Endometrium (tissue), 2 donors: ENCODE data around the gene TGOLN2.
"Not testable (repeated sequence)": the region's sequence is repeated elsewhere in the genome, so short reads cannot be mapped to it uniquely, and the experiment has no call there.

Experiments
- FAIRE-seq: peaks from 2 replicates; lab custom pipeline; 2012; peaks lifted over from hg19 to GRCh38; lab: Jason Lieb, UNC
- donor health status: control.
- donor health status: control.

The TGOLN2 gene

DNA sequence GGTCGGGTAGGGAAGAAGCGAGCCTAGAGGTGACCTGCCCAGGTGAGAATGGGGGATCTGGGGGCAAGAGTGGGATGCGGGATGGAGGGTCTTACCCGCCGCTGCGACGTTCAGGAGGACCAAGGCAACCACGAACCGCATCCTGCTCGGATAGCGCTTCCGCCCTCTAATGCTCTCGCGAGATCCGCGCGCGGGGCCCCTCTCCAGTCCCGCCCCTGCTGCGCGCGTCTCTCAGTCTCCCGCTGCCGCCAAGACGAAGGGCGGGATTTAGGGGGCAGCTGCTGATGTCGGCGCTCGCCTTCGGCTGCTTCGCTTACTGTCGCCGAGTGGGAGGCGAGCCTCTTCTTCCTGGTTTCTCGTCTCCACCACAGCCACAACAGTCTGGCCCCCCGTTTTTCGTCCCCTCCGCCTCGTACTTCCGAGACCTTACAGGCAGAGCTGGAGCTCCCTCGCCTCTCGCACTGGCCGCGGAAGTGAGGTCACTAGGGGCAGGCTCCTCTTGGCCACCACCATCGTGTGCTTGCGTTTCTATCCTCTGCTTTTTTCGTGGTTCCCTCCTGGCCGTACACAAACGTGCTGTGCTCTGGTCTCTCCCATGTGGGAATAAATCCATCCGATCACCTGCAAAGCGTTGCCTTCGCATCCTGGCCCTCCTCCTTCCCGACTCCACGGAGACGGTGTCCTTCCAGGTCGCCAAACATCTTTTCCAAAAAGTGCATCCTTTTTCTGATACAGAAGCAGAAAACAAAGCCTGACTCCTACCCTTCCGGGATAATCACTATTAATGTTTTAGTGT lies at the start of gene TGOLN2:
Gene TGOLN2, minus strand, starts transcription at position 168 of the 796 bp plus-strand sequence. Its CDS starts 27 bp downstream, at position 141.
- no peak for FAIRE-seq

DNA sequence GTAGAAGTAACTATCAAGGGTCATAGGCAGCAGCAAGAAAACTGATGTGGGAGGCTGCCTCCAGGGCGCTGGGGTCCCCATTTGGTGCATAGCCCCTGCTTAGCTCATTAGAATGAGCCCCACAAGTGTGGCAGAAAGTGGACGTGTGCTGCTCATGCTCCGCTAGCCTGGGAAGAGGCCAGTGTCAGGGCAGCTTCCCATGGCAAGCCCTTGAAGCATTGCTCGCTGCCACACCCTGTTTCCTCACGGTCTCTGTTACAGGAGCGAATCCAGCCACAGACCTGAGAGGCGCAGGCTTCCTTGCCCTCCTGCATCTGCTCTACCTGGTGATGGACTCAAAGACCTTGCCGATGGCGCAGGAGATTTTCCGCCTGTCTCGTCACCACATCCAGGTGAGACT lies 49.3 kb upstream of the TGOLN2 start:
- no peak for FAIRE-seq

DNA sequence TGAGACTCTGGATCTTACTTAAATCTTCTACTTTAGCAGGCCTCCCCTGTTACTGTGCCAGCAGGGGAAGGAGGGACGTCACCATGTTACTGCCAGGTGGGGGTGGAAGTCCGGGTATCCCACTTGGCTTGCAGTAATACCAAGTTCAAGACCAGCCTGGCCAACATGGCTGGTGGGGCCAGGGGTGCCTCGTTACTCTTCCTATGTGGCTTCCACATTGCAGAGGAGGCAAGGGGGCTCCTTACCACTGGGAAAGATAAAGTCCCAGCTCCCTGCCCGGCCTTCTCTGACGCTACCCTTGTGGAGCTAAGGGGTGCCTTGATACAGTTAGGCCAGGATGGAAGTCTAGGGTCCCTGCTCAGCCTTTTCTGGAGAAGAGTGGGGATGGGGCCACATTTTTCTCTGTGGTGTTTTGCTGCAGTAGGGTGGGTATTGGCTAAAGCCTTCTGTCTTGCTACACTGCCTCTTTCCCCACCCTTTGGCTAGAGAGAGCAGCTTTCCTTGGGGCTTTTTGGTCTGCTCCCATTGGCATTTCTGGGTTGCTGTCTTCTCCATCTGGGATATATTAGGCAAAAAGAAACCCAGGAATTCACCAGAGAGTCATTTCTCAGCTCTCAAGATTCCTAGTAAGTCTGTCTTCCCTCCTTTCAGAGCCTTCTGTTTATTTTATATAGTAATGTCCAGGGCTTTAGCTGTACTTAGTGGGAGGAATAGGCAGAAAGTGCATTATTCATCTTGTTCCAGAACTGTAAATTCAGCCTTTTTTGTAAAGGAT lies 48.7 kb upstream of the TGOLN2 start:
- FAIRE-seq: no peak

GRCh38 chr2:85371045-85371444 lies 43.3 kb upstream of the TGOLN2 start:
- no peak for FAIRE-seq

GRCh38 chr2:85369500-85369899 lies 41.7 kb upstream of the TGOLN2 start:
- no peak for FAIRE-seq

GRCh38 chr2:85368921-85369320 lies 41.1 kb upstream of the TGOLN2 start:
- FAIRE-seq: no peak

DNA sequence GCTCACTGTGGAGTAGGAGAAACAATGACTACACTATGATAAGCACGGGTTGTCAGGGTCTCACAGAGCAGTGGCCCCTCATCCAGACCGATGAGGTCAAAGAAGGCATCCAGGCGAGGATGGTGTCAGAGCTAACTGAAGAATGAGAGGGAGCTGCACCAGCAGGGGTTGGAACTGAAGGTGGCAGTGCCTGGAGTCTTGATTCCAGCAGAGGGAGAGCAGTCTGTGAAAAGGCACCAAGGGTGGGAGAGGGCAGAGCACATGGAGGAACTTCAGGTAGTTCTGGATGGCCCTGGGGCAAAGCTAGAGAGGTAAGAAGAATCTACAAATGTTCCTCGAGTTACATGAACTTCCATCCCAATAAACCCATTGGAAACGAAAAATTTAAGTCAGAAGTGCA lies 39.4 kb upstream of the TGOLN2 start:
- FAIRE-seq: no peak

DNA sequence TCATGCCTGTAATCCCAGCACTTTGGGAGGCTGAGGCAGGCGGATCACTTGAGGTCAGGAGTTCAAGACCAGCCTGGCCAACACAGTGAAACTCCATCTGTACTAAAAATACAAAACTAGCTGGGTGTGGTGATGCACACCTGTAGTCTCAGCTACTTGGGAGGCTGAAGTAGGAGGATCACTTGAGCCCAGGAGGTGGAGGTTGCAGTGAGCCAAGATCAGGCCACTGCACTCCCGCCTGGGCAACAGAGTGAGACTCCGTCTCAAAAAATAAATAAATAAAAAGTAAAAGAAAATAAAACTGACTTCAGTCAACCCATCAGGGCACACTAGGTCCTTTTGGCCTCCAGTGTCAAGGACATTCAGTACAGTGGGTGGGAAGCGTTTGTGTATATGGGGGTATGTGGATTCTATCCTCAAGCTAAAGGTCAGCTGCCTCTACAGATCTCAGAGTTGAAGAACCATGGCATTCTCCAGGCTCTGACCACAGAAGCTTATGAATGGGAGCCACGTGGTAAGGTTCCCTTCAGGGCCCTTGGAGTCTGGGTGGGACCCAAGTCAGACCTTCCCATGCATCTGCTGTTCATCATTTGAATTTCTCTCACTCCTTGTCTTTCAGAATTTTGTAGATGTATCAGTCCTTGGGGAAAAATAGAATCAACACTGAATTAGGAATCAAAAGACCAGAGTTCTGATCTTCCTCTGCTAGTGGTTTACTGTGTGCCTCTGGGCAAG lies 35.0 kb upstream of the TGOLN2 start:
- FAIRE-seq: not testable (repeated sequence)

- no peak for FAIRE-seq
Observed at GRCh38 chr2:85357736-85358135, 29.9 kb upstream of the TGOLN2 start.

DNA sequence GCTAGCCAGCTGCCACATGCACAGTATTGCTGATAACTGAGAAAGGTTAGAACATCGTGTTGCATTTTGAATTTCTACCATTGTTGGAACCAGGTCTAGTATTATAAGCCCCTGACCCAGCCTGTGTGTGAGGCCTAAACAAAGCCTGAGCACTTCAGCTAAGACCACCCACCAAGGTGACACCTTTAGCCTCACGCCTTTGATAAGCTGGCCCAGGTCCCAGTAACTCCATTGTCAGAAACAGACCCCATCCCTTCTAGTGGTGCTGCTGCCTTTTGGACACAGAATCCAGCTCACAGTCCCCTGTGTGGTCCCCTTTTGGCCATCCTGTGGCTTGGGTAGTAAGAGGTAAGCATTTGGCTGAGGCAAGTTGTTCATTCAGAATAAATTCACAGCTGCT lies 28.4 kb upstream of the TGOLN2 start:
- FAIRE-seq: no peak

GRCh38 chr2:85355521-85355920 lies 27.7 kb upstream of the TGOLN2 start:
- no peak for FAIRE-seq

GRCh38 chr2:85355073-85355410 lies 27.3 kb upstream of the TGOLN2 start:
- no peak for FAIRE-seq

- FAIRE-seq: peak; percentile 92
Observed at GRCh38 chr2:85354286-85355072, 26.7 kb upstream of the TGOLN2 start, which contains the start of the genes ELMOD3 and RETSAT. Gene ELMOD3 (plus strand): TSS chr2:85354769. CDS start chr2:85357199, 2,430 bp downstream. Gene RETSAT (minus strand): TSS chr2:85354528. CDS start chr2:85354507, 21 bp downstream.

- no peak for FAIRE-seq
Observed at GRCh38 chr2:85353876-85354285, 26.1 kb upstream of the TGOLN2 start.

- no peak for FAIRE-seq
Observed at GRCh38 chr2:85347599-85347998, 19.8 kb upstream of the TGOLN2 start.

GRCh38 chr2:85344356-85344954 lies 16.7 kb upstream of the TGOLN2 start:
- no peak for FAIRE-seq

- FAIRE-seq: not testable (repeated sequence)
Observed at GRCh38 chr2:85343207-85343895, 15.6 kb upstream of the TGOLN2 start.

DNA sequence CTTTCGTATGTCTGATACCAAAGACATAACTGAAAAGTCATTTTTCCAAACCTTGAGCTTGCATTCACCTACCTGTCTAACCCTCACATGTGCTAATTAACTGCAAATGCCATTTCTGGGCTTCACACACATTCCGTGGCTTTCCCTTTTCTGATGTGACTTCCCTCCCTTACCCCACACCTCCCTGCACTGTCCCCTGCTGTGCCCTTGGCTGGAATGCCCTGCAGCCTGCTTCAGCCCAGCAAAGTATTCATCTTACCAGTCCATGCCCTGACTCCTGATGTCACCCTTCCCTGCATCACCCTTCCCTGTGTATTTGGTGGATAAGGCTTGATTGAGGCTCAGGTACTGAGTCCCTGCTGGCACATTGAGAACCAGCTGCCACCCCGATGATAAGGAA lies 14.4 kb upstream of the TGOLN2 start:
- FAIRE-seq: no peak

DNA sequence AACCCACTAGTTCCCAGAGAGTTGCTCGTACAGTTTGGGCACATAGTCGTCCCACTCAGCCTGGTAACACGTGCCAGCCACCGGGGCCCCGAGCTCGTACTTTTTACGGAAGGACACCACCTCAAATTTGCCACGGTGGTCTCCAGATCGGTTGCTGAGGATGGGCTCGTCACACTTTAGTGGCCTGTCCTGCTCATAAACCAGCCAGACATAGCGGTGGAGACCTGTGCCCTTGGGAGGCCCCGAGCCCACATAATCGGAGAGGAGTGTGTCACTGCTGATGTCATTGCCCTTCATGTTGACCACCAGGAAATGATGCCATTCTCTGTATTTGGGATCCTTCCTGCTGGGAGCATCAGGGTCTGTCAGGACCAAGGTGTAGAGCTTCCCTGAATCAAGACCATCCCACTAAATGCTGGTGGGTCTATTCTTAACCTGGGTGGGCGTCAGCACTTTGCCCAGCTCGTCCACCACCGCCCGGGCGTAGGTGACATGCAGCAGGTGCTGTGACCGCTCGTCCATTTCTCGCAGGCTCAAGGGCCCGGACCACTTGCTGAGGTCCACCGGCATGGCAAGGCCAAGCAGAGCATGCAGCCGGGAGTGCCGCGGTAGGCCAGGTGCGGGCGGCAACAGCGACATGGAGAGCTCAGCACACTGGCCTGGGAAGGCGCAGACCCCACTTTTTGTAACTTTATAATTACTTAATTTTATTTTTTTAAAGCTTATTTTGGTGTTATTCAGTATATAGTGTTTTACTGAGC lies 13.7 kb upstream of the TGOLN2 start:
- no peak for FAIRE-seq
